Measurements from ENCODE around the gene DENND4A. TPM values are rescaled to one million over a fixed set of nuclear protein-coding genes. Genes with fewer than 3 reads are reported as not detected.

Gene DENND4A
- total and polyA plus RNA-seq, 9 of the 15 experiments (the other 6 are each of a cell fraction or from before 2014, with no cell fraction given) = 6.8 to 32.3 (median 19.9) TPM

DNA sequence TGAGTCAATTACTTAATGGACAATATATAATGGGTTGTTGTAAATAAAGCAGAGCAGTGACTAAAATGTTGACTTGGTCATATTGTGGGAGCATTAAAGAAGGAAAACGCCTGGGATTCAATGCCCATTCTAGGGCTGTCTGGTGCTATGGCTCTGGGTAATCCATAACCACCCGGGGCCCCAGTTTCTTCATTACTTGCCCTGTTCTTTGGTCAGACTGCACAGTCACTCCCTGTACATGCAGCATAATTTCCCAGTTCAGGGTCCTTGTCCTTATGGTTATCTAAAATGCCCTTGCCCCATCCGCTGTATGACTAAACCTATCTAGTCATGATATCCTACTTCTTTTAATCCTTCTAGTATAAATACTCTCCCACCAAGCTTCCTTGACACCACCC is 27.5 kb upstream of the DENND4A start (continued):
- TF ChIP-seq, protein P1, sequence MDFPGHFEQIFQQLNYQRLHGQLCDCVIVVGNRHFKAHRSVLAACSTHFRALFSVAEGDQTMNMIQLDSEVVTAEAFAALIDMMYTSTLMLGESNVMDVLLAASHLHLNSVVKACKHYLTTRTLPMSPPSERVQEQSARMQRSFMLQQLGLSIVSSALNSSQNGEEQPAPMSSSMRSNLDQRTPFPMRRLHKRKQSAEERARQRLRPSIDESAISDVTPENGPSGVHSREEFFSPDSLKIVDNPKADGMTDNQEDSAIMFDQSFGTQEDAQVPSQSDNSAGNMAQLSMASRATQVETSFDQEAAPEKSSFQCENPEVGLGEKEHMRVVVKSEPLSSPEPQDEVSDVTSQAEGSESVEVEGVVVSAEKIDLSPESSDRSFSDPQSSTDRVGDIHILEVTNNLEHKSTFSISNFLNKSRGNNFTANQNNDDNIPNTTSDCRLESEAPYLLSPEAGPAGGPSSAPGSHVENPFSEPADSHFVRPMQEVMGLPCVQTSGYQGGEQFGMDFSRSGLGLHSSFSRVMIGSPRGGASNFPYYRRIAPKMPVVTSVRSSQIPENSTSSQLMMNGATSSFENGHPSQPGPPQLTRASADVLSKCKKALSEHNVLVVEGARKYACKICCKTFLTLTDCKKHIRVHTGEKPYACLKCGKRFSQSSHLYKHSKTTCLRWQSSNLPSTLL (IDR thresholded peaks at IDR 0.05) = no peak
- no peak for TF ChIP-seq ZBTB1 (CRISPR knock-in tag; IDR thresholded peaks at IDR 0.05; ENCODE audit: borderline replicate concordance, low read depth)
- TF ChIP-seq, protein P2, sequence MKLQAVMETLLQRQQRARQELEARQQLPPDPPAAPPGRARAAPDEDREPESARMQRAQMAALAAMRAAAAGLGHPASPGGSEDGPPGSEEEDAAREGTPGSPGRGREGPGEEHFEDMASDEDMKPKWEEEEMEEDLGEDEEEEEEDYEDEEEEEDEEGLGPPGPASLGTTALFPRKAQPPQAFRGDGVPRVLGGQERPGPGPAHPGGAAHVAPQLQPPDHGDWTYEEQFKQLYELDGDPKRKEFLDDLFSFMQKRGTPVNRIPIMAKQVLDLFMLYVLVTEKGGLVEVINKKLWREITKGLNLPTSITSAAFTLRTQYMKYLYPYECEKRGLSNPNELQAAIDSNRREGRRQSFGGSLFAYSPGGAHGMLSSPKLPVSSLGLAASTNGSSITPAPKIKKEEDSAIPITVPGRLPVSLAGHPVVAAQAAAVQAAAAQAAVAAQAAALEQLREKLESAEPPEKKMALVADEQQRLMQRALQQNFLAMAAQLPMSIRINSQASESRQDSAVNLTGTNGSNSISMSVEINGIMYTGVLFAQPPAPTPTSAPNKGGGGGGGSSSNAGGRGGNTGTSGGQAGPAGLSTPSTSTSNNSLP (IDR thresholded peaks at IDR 0.05; ENCODE audit: borderline replicate concordance, low read depth, low read length) = peak; percentile 95
- no peak for TF ChIP-seq SMAD3 (CRISPR knock-in tag; conservative IDR thresholded peaks at IDR 0.05)
- peak; percentile 66; the same call in 1 of the 2 replicates for TF ChIP-seq CTBP1 (IDR thresholded peaks at IDR 0.05; ENCODE audit: borderline replicate concordance)
- TF ChIP-seq CEBPB (tag; IDR thresholded peaks at IDR 0.05) = peak; percentile 60
- peak; percentile 70; the same call in 1 of the 2 replicates for TF ChIP-seq NCOA1 (IDR thresholded peaks at IDR 0.05; ENCODE audit: low read depth)
- TF ChIP-seq MTA2 (IDR thresholded peaks at IDR 0.05; ENCODE audit: low read depth) = peak; percentile 54
- peak in 1 of 2 experiments; percentile 32; a peak in 1 of 4 replicates for TF ChIP-seq FOXK2 (conservative IDR thresholded peaks at IDR 0.05 in 1 of 2, IDR thresholded peaks at IDR 0.05 in 1 of 2; ENCODE audit: low read depth in 2 of 2)
- peak; percentile 32 for TF ChIP-seq TBP (optimal IDR thresholded peaks at IDR 0.05; ENCODE audit: low read depth, low read length)
- TF ChIP-seq ETV1 (tag; conservative IDR thresholded peaks at IDR 0.05; ENCODE audit: low read depth) = peak; percentile 54
- TF ChIP-seq CBFA2T3 (IDR thresholded peaks at IDR 0.05) = peak; percentile 87
- peak; percentile 87 for TF ChIP-seq JUND (IDR thresholded peaks at IDR 0.05; ENCODE audit: borderline replicate concordance, low read depth, low read length)
- TF ChIP-seq JUND (tag; IDR thresholded peaks at IDR 0.05; ENCODE audit: borderline replicate concordance, low read depth, low read length) = no peak; the same call in 2 of the 3 replicates
- TF ChIP-seq LEF1 (IDR thresholded peaks at IDR 0.05) = peak; percentile 60
- TF ChIP-seq, protein P3, sequence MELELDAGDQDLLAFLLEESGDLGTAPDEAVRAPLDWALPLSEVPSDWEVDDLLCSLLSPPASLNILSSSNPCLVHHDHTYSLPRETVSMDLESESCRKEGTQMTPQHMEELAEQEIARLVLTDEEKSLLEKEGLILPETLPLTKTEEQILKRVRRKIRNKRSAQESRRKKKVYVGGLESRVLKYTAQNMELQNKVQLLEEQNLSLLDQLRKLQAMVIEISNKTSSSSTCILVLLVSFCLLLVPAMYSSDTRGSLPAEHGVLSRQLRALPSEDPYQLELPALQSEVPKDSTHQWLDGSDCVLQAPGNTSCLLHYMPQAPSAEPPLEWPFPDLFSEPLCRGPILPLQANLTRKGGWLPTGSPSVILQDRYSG (tag; conservative IDR thresholded peaks at IDR 0.05; ENCODE audit: low read depth) = peak; percentile 50; the same call in 1 of the 2 replicates
- TF ChIP-seq, protein P4, sequence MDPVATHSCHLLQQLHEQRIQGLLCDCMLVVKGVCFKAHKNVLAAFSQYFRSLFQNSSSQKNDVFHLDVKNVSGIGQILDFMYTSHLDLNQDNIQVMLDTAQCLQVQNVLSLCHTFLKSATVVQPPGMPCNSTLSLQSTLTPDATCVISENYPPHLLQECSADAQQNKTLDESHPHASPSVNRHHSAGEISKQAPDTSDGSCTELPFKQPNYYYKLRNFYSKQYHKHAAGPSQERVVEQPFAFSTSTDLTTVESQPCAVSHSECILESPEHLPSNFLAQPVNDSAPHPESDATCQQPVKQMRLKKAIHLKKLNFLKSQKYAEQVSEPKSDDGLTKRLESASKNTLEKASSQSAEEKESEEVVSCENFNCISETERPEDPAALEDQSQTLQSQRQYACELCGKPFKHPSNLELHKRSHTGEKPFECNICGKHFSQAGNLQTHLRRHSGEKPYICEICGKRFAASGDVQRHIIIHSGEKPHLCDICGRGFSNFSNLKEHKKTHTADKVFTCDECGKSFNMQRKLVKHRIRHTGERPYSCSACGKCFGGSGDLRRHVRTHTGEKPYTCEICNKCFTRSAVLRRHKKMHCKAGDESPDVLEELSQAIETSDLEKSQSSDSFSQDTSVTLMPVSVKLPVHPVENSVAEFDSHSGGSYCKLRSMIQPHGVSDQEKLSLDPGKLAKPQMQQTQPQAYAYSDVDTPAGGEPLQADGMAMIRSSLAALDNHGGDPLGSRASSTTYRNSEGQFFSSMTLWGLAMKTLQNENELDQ (CRISPR knock-in tag; IDR thresholded peaks at IDR 0.05; ENCODE audit: borderline replicate concordance) = no peak
- TF ChIP-seq NFE2 (IDR thresholded peaks at IDR 0.05; ENCODE audit: low read depth) = peak; percentile 95
- TF ChIP-seq, protein P5, sequence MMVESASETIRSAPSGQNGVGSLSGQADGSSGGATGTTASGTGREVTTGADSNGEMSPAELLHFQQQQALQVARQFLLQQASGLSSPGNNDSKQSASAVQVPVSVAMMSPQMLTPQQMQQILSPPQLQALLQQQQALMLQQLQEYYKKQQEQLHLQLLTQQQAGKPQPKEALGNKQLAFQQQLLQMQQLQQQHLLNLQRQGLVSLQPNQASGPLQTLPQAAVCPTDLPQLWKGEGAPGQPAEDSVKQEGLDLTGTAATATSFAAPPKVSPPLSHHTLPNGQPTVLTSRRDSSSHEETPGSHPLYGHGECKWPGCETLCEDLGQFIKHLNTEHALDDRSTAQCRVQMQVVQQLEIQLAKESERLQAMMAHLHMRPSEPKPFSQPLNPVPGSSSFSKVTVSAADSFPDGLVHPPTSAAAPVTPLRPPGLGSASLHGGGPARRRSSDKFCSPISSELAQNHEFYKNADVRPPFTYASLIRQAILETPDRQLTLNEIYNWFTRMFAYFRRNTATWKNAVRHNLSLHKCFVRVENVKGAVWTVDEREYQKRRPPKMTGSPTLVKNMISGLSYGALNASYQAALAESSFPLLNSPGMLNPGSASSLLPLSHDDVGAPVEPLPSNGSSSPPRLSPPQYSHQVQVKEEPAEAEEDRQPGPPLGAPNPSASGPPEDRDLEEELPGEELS (CRISPR knock-in tag; IDR thresholded peaks at IDR 0.05; ENCODE audit: borderline replicate concordance) = no peak
- TF ChIP-seq MECOM (CRISPR knock-in tag; IDR thresholded peaks at IDR 0.05) = peak; percentile 90
- TF ChIP-seq ZNF785 (CRISPR knock-in tag; IDR thresholded peaks at IDR 0.05) = no peak
